Measurements from ENCODE around the gene ABCB1. TPM values are rescaled to one million over a fixed set of nuclear protein-coding genes. Genes with fewer than 3 reads are reported as not detected.

ABCB1 gene
- total and polyA plus RNA-seq, 2 of the 13 experiments (the other 11 are each of a cell fraction or from before 2014, with no cell fraction given), result 42.8 to 52.6 TPM

DNA sequence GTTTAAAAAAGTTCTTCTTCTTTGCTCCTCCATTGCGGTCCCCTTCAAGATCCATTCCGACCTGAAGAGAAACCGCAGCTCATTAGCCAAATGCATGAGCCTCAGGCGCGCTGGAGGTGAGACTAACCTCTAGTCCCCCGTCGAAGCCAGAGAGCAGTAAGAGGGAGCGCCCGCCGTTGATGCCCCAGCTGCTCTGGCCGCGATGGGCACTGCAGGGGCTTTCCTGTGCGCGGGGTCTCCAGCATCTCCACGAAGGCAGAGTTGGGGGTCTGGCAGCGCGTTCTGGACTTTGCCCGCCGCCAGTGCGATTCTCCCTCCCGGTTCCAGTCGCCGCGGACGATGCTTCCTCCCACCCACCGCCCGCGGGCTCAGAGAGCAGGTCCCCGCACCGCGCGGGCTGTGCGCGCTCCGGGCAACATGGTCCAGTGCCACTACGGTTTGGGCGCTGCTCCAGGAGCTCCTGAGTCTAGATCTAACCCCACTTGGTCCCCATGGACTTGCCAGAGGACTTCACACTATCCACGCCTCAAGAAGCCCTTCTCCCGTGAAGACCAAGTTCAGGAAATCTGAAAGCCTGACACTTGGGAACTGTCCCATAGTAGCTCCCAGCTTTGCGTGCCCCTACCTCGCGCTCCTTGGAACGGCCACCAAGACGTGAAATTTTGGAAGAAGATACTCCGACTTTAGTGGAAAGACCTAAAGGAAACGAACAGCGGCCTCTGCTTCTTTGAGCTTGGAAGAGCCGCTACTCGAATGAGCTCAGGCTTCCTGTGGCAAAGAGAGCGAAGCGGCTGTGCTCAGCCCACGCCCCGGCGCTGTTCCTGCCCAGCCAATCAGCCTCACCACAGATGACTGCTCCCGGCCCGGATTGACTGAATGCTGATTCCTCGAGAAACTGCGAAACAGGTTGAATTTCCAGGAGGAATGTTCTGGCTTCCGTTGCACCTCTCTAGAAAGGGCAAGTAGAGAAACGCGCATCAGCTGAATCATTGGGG, at the start of gene ABCB1 (continued):
- TF ChIP-seq RXRA (CRISPR knock-in tag; IDR thresholded peaks at IDR 0.05) (peak; percentile 15; the same call in 1 of the 2 replicates), NR2F6 (IDR thresholded peaks at IDR 0.05) (no peak), NR2F6 (CRISPR knock-in tag; IDR thresholded peaks at IDR 0.05) (no peak), CHD4 (IDR thresholded peaks at IDR 0.05; ENCODE audit: borderline replicate concordance, low read length) (no peak), NR2F1 (CRISPR knock-in tag; IDR thresholded peaks at IDR 0.05) (no peak), ZNF891 (CRISPR knock-in tag; IDR thresholded peaks at IDR 0.05) (peak; percentile 73), ZNF274 (CRISPR knock-in tag; IDR thresholded peaks at IDR 0.05) (no peak), SMYD3 (CRISPR knock-in tag; IDR thresholded peaks at IDR 0.05) (peak; percentile 0; the same call in 1 of the 2 replicates), GTF3A (CRISPR knock-in tag; conservative IDR thresholded peaks at IDR 0.05) (no peak), ZSCAN12 (CRISPR knock-in tag; IDR thresholded peaks at IDR 0.05) (no peak), TCF7 (IDR thresholded peaks at IDR 0.05; ENCODE audit: low read depth) (no peak), NRL (CRISPR knock-in tag; IDR thresholded peaks at IDR 0.05; ENCODE audit: borderline replicate concordance) (no peak; the same call in 1 of the 2 replicates)
- TF ChIP-seq, protein P1, sequence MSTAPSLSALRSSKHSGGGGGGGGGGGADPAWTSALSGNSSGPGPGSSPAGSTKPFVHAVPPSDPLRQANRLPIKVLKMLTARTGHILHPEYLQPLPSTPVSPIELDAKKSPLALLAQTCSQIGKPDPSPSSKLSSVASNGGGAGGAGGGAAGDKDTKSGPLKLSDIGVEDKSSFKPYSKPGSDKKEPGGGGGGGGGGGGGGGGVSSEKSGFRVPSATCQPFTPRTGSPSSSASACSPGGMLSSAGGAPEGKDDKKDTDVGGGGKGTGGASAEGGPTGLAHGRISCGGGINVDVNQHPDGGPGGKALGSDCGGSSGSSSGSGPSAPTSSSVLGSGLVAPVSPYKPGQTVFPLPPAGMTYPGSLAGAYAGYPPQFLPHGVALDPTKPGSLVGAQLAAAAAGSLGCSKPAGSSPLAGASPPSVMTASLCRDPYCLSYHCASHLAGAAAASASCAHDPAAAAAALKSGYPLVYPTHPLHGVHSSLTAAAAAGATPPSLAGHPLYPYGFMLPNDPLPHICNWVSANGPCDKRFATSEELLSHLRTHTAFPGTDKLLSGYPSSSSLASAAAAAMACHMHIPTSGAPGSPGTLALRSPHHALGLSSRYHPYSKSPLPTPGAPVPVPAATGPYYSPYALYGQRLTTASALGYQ (CRISPR knock-in tag; IDR thresholded peaks at IDR 0.05), result no peak
- TF ChIP-seq, protein P2, sequence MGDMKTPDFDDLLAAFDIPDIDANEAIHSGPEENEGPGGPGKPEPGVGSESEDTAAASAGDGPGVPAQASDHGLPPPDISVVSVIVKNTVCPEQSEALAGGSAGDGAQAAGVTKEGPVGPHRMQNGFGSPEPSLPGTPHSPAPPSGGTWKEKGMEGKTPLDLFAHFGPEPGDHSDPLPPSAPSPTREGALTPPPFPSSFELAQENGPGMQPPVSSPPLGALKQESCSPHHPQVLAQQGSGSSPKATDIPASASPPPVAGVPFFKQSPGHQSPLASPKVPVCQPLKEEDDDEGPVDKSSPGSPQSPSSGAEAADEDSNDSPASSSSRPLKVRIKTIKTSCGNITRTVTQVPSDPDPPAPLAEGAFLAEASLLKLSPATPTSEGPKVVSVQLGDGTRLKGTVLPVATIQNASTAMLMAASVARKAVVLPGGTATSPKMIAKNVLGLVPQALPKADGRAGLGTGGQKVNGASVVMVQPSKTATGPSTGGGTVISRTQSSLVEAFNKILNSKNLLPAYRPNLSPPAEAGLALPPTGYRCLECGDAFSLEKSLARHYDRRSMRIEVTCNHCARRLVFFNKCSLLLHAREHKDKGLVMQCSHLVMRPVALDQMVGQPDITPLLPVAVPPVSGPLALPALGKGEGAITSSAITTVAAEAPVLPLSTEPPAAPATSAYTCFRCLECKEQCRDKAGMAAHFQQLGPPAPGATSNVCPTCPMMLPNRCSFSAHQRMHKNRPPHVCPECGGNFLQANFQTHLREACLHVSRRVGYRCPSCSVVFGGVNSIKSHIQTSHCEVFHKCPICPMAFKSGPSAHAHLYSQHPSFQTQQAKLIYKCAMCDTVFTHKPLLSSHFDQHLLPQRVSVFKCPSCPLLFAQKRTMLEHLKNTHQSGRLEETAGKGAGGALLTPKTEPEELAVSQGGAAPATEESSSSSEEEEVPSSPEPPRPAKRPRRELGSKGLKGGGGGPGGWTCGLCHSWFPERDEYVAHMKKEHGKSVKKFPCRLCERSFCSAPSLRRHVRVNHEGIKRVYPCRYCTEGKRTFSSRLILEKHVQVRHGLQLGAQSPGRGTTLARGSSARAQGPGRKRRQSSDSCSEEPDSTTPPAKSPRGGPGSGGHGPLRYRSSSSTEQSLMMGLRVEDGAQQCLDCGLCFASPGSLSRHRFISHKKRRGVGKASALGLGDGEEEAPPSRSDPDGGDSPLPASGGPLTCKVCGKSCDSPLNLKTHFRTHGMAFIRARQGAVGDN (CRISPR knock-in tag; IDR thresholded peaks at IDR 0.05), result peak; percentile 95
- TF ChIP-seq, protein P3, sequence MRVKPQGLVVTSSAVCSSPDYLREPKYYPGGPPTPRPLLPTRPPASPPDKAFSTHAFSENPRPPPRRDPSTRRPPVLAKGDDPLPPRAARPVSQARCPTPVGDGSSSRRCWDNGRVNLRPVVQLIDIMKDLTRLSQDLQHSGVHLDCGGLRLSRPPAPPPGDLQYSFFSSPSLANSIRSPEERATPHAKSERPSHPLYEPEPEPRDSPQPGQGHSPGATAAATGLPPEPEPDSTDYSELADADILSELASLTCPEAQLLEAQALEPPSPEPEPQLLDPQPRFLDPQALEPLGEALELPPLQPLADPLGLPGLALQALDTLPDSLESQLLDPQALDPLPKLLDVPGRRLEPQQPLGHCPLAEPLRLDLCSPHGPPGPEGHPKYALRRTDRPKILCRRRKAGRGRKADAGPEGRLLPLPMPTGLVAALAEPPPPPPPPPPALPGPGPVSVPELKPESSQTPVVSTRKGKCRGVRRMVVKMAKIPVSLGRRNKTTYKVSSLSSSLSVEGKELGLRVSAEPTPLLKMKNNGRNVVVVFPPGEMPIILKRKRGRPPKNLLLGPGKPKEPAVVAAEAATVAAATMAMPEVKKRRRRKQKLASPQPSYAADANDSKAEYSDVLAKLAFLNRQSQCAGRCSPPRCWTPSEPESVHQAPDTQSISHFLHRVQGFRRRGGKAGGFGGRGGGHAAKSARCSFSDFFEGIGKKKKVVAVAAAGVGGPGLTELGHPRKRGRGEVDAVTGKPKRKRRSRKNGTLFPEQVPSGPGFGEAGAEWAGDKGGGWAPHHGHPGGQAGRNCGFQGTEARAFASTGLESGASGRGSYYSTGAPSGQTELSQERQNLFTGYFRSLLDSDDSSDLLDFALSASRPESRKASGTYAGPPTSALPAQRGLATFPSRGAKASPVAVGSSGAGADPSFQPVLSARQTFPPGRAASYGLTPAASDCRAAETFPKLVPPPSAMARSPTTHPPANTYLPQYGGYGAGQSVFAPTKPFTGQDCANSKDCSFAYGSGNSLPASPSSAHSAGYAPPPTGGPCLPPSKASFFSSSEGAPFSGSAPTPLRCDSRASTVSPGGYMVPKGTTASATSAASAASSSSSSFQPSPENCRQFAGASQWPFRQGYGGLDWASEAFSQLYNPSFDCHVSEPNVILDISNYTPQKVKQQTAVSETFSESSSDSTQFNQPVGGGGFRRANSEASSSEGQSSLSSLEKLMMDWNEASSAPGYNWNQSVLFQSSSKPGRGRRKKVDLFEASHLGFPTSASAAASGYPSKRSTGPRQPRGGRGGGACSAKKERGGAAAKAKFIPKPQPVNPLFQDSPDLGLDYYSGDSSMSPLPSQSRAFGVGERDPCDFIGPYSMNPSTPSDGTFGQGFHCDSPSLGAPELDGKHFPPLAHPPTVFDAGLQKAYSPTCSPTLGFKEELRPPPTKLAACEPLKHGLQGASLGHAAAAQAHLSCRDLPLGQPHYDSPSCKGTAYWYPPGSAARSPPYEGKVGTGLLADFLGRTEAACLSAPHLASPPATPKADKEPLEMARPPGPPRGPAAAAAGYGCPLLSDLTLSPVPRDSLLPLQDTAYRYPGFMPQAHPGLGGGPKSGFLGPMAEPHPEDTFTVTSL (CRISPR knock-in tag; IDR thresholded peaks at IDR 0.05; ENCODE audit: borderline replicate concordance), result no peak; the same call in 1 of the 2 replicates
